ENCODE results near the gene HIPK2.

DNA sequence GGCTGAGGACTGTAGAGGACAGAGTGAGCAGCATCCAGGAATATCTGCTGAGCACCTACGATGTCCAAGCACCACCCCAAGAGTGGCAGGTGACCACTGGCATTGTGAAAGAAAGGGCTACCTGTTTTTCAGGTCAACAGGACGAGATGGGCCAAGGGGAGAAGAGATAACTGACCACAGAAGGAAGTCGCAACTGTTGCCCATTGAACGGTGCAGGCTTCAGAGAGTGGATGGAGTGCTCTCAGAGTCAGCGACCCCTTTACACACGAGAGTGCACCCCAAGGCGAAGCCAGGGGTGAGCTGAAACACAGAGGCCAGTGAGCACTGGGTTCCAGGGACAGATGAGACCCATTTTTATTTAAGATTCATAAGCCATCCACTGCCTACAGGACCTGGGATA lies 42.3 kb downstream of the HIPK2 start:
- TF ChIP-seq, protein P1, sequence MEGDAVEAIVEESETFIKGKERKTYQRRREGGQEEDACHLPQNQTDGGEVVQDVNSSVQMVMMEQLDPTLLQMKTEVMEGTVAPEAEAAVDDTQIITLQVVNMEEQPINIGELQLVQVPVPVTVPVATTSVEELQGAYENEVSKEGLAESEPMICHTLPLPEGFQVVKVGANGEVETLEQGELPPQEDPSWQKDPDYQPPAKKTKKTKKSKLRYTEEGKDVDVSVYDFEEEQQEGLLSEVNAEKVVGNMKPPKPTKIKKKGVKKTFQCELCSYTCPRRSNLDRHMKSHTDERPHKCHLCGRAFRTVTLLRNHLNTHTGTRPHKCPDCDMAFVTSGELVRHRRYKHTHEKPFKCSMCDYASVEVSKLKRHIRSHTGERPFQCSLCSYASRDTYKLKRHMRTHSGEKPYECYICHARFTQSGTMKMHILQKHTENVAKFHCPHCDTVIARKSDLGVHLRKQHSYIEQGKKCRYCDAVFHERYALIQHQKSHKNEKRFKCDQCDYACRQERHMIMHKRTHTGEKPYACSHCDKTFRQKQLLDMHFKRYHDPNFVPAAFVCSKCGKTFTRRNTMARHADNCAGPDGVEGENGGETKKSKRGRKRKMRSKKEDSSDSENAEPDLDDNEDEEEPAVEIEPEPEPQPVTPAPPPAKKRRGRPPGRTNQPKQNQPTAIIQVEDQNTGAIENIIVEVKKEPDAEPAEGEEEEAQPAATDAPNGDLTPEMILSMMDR (IDR thresholded peaks at IDR 0.05), result no peak
- no peak for TF ChIP-seq POLR2A (IDR thresholded peaks at IDR 0.05)
- no peak for TF ChIP-seq EP300 (IDR thresholded peaks at IDR 0.05)
- no peak for TF ChIP-seq POLR2AphosphoS5 (IDR thresholded peaks at IDR 0.05)
